ENCODE data around the gene GUCY1A1.
"Not testable (repeated sequence)": the region's sequence is repeated elsewhere in the genome, so short reads cannot be mapped to it uniquely, and the experiment has no call there.

Gene GUCY1A1

GRCh38 chr4:155666344-155667221 is at the start of gene GUCY1A1:
GUCY1A1 (plus strand) TSS chr4:155666848; CDS start chr4:155696868, 30,020 bp downstream.
- FAIRE-seq = peak; percentile 24

GRCh38 chr4:155617296-155617695 is 49.4 kb upstream of the GUCY1A1 start:
- FAIRE-seq = no peak

- no peak for FAIRE-seq
Measured at GRCh38 chr4:155618183-155618838, 48.3 kb upstream of the GUCY1A1 start.

- FAIRE-seq = no peak
Measured at GRCh38 chr4:155620637-155621036, 46.0 kb upstream of the GUCY1A1 start.

- FAIRE-seq = peak; percentile 9
Measured at GRCh38 chr4:155624478-155624877, 42.2 kb upstream of the GUCY1A1 start.

GRCh38 chr4:155626561-155626960 is 40.1 kb upstream of the GUCY1A1 start:
- FAIRE-seq = no peak

GRCh38 chr4:155629183-155629825 is 37.3 kb upstream of the GUCY1A1 start:
- peak; percentile 68 for FAIRE-seq

GRCh38 chr4:155629956-155630355 is 36.7 kb upstream of the GUCY1A1 start:
- FAIRE-seq = no peak

GRCh38 chr4:155632310-155632840 is 34.3 kb upstream of the GUCY1A1 start:
- no peak for FAIRE-seq

- no peak for FAIRE-seq
Measured at GRCh38 chr4:155638195-155638965, 28.3 kb upstream of the GUCY1A1 start.

GRCh38 chr4:155639704-155640523 is 26.7 kb upstream of the GUCY1A1 start:
- no peak for FAIRE-seq

- no peak for FAIRE-seq
Measured at GRCh38 chr4:155640751-155641150, 25.9 kb upstream of the GUCY1A1 start.

- no peak for FAIRE-seq
Measured at GRCh38 chr4:155643087-155643486, 23.6 kb upstream of the GUCY1A1 start.

- peak; percentile 24 for FAIRE-seq
Measured at GRCh38 chr4:155646001-155646400, 20.6 kb upstream of the GUCY1A1 start.

GRCh38 chr4:155650785-155651184 is 15.9 kb upstream of the GUCY1A1 start:
- not testable (repeated sequence) for FAIRE-seq

GRCh38 chr4:155653052-155653451 is 13.6 kb upstream of the GUCY1A1 start:
- FAIRE-seq = no peak

GRCh38 chr4:155656025-155656424 is 10.6 kb upstream of the GUCY1A1 start:
- no peak for FAIRE-seq

- FAIRE-seq = no peak
Measured at GRCh38 chr4:155657169-155657568, 9.5 kb upstream of the GUCY1A1 start.

- FAIRE-seq = no peak
Measured at GRCh38 chr4:155657985-155658680, 8.5 kb upstream of the GUCY1A1 start.

GRCh38 chr4:155658681-155659064 is 8.0 kb upstream of the GUCY1A1 start:
- no peak for FAIRE-seq

- no peak for FAIRE-seq
Measured at GRCh38 chr4:155659176-155659575, 7.5 kb upstream of the GUCY1A1 start.
